SHP77 (cell line): Measurements from ENCODE around the gene CFAP99.
"Not testable (repeated sequence)": the region's sequence is repeated elsewhere in the genome, so short reads cannot be mapped to it uniquely, and the experiment has no call there.

ENCODE experiments used
- DNase-seq, 2 experiments: peaks; one replicate each; lab custom pipeline; 2025; lab: John Stamatoyannopoulos, UW

The CFAP99 gene

DNA sequence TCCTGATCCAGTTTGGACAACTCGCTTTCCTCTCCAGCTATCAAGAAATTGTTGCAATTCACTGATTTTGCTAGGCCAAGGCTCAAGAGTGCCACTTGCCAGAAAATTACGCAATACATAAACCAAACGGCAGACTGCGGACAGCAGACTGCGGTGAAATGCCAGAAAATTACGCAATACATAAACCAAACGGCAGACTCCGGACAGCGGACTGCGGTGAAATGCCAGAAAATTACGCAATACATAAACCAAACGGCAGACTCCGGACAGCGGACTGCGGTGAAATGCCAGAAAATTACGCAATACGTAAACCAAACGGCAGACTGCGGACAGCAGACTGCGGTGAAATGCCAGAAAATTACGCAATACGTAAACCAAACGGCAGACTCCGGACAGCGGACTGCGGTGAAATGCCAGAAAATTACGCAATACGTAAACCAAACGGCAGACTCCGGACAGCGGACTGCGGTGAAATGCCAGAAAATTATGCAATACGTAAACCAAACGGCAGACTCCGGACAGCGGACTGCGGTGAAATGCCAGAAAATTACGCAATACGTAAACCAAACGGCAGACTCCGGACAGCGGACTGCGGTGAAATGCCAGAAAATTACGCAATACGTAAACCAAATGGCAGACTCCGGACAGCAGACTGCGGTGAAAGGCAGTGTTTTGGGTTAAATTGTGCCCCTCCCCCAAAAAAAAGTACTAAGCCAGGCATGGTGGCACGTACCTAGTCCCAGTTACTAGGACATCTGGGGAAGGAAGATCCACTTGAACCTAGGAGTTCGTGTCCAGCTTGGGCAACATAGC lies 11.4 kb downstream of the CFAP99 start:
- not testable (repeated sequence) for DNase-seq

DNA sequence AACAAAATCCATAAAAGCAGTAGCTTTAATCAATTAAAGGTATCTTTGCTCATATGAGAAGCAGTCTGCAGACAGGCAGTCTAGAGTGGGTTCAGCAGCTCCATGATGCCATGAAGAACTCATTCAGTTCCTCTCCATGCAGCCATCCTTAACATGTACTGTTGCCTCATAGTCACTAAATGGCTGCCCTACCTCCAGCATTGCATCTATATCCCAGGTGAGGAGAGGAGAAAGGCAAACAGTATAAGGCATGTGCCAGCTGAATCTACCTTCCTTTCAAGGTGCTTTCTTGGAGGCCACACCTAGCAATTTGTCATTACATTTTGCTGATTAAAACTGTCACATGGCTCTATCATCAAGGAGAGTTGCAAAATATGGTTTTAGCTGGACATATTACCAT lies 13.2 kb downstream of the CFAP99 start:
- DNase-seq, result no peak

DNA sequence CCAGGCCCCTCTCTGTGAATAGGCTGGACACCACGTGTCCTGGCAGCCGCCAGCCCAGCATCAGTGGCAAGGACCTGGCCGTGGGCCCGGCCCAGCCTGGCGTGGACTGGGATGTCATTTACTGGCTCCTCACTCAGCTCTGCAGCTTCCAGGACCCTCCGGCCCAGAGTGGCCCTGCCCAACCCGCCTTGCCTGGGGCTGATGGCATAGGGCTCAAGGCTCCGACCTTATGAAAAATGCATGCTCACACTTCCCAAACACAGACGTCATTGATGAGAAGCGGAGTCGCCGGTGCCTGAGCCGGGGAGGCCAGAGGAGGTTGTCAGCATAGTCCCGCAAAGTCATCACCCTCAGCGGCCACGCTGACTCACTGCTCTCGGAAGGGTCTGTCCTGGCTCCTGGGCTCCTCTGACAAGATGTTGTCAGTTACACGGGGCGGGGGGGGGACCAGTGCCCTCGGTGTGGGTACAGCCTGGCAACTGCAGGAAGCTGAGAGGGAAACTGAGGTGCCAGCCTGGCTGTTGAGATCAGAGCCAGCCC lies 14.3 kb downstream of the CFAP99 start:
- peak in 1 of 2 experiments; percentile 4 for DNase-seq

DNA sequence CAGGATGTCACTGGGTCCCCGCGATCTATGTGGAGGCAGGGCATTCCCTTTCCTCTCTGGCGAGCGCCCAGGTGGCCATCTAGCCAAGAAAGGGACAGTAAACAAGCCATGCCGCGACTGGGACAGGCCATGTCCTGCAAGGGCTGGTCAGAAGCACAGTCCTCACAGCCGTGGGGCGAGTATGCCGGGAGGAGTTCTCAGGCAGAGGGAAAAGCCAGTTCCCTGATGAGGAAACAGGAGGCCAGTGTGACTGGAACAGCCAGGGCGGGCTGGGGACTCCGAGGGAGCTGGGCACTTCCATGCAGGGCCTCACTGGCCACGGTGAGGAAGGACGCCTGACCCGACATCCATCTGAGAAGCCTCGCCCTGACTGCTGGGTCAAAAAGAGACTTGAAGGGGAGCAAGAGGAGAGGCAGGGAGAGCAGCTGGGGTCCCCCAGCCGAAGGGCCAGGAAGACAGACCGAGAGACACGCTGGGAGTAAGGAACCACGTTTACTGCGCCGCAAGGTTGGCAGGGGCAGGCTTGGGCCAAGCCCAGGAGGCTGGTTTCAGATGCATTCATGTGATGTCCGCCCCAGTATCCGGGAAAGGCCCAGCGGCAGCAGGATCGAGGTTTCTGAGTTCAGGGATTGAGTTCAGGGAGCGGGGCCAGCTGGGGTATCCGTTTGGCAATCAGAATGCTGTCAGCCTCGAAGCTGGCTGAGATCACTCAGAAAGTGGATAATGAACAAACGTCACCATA lies 15.0 kb downstream of the CFAP99 start:
- no peak for DNase-seq

DNA sequence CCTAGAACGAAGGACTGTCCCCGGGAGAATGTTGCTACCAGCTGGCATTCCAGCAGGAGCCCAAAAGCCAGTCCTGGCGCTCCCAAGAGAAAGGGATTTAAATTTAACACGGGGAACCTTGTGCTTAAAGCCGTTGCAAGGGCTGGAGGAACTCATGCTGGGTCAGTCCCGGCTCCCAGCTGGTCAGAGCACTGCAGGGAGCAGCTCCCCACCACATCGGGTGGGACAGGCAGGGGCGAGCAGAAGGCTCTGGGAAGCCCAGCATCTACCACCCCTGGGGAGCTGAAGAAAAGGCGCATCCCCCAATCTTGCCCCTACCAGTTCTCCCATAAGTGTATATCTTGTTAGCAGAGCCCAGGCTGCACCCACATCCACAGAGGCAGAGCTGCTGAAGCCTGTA lies 15.7 kb downstream of the CFAP99 start:
- DNase-seq, result no peak

DNA sequence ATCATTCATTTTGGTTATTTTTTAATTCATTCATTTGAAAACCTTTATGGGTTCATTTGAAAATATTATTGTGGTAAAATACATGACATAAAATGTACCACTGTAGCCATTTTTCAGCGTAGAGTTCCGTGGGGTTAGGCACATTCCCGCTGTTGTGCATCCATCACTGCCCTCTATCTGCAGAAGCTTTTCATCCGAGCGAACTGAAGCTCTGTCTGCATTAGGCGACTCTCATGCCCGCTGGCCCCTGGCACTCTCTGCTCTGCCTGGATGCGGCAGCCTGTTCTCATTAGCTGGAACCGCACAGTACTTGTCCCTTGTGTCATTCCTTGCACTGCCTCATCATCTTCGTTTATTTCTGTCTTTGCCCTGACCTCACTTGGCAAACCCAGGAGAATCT lies 17.5 kb downstream of the CFAP99 start:
- DNase-seq, result peak in 1 of 2 experiments; percentile 1

DNA sequence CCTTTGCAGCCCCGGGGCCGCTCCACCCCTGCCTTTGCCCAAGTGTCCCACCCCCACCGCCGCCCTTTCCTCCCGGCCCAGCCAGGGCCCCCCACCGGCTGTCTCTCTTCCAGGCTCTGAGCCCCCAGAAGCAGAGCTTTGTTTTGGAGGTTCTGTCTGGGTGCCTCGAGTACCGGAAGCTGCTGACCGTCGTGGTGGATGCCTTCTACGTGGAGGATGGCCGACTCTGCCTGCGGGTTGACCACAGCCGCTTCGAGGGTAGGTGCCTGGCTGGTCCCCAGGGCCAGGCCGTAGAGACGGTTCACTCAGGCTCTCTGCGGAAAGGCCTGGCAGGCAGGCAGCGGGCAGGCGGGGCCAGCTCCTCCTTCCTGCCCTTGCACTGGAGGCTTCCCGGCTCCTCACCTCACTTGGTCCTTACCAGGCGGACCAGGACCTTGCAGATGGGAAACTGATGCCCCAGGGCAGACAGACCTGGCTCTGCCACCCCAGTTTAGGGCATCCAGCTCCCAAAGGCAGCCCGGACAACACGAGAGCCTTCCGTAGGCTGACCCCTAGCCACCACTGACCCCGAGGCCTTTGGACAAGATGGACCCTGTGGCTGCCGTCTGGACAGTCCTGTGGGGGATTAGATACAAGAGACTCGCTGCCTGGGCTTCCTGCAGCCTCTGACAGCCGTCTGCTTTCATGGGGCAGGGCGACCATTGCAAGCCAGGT lies 18.2 kb downstream of the CFAP99 start:
- no peak for DNase-seq

DNA sequence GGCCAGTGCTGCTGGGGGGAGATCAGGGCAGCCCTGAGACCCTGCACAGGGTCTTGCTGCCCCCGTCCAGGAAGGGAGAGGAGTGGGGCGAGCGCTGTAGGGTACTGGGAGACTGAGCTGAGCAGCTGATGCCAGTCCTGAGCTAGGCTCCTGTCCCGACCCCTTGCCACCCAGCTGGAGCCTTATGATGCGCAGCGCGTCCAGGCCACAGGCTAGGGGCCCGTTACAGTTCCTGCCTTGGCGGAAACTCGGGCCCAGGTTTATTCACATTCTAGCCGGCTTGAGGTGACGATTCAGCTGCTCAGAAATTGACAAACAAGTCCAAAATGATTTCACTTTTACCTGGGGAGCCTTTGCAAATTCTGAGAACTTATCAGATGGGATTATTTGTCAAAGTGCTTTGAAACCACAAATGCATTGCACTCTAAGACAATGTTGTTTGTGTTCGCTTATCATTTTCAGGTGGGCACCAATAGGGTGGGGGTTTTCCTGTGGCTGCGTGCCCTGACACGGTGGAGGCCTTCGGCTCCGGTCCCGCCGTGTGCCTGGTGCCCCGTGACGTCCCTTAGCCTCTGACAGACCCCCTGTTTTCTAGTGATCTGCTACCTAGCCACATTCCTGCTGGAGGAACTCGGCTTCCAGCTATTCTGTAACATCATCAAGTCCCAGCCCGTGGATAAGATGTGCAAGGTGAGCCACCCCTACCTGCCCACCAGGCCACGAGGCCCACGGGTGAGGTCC lies 18.9 kb downstream of the CFAP99 start:
- no peak for DNase-seq

DNA sequence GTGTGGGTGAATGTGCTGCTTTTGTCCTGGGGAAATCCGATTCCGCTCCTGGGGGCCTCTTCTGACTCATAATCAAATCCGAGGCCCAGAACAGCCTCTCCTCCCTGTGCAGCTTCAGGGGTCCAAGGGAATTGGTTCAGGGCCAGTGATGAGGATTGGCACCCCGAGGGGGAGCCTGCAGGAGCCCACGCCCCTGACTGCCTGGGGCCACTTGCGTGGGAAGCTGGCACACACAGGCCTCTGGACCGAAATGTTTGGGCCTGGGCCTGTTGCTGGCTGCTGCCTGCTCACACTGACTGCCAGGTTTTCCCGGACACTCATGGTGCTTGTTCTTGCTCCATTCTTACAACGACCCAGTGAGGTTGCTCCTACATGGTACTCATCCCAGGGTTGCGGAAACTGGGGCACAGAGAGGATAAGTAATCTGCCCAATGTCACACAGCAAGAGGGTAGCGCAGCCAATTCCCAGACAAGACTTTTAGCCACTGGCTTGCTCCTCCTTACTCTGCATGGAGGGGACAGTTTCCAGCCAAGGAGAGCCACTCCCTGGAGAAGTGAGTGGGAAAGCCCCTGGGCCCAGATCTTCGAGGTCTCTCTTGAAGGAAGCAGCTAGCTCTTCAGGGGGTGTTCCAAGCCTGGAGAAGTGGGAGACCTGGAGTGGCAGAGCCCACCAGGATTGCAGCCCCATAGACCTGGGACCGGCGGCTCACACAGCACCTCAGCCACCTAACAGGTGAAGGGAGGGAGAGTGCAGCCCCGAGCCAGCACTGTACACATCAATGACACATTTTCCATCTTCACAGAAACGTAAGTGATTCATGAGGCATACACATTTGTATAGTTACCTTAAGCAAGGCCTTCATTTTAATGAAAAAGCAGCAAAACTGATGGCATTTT lies 20.3 kb downstream of the CFAP99 start:
- DNase-seq, result no peak

DNA sequence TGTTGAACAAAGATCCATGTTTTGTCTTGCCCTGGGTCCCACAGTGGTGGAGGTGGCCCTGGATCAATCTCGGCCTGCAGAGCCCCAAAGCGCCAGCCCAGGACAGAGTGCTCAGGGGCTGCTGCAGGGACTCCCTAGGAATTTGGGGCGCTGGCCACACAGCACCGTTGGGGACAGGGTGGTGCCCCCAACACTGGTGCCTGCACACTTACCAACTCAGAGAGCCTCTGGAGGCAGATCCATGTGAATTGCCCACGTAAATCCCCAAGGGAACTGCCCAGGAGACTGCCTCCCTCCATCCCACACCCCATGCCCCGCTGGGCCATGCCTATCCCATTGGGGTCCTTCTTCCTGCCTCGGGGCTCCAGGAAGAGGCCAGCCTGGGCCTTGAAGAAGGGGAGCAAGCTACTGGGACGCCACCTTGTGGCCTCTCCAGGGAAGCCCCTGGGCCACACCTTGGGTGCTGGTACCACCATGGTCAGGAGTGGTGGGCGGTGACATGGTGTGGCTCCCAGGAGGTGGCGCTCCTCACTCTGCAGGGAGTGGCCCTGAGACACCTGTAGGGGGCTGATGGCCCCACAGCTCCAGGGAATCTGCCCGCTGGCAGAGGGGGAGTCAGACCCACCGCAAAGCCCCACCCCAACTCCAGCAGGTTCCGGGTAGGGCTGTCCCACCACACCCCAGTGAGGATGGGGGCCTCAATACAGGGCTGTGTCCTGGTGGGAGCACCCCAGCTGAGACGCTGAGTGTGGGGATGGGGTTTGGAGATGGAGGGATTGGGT lies 22.8 kb downstream of the CFAP99 start:
- DNase-seq, result peak; percentile 32 to 50

DNA sequence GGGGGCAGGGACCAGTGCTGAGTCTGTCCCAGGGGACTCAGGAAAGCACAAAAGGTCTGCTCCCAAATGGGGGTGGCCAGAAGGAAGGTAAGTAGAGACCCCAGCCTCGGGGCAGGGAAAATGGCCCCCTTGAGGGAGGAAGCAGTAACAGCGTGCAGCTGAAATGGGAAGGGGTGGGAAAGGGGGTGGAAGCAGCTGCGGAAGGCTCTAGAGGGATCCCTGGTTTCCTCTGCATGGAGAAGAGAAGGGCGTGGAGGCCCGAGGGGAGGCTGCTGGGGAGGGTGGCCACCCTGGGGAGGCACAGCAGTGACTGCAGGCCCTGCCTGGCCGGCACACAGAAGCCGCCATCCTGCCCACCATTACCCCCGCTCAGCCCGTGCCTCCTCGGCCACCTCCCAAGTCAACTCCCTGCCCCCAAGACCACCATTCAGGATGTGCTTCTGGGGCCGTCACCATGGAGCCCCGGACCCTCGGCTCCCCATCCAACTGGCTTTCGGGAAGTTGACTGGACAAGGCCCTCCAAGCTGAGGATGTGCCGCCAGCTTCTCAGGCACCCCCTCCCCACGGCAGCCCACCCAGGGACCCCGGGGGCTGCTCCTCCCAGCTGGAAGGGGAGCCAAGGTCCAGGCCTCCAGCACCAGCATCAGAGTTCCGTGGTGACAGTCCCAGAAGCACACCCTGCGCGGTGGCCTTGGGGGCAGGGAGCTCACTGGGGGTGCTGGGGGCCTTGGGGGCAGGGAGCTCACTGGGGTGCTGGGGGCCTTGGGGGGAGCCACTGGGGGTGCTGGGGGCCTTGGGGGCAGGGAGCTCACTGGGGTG lies 23.6 kb downstream of the CFAP99 start:
- DNase-seq, result no peak

DNA sequence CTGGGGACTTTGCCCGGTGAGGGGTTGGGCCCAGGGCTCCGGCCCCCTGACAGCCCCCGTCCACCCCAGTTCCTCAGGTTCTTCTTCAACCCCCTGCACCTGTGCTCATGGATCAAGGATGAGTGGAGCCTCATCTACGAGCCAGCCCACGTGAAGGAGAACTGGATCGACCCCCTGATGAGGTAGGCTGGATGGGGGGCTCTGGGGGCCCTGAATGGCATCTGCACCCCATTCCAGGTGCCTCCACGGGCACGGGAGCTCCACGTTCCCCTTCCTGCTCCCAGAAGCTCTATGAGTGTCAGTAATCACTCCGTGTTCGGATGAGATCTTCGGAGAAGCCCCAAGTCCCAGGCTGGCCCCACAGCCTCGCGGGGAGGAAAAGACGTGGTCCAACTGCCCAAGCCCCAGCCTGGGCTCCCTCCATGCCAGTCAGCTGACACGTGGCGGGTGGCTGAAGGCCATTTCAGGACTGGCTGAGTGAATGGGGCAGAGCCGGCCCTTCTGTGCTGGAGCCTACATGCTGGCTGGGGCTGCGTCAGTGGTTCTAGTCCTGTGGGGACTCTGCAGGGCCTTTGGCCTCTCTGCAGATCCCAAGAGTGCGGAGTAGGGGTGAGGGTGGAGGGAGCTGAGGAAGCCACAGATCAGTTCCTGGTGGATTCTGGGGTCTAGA lies 24.4 kb downstream of the CFAP99 start:
- no peak for DNase-seq

DNA sequence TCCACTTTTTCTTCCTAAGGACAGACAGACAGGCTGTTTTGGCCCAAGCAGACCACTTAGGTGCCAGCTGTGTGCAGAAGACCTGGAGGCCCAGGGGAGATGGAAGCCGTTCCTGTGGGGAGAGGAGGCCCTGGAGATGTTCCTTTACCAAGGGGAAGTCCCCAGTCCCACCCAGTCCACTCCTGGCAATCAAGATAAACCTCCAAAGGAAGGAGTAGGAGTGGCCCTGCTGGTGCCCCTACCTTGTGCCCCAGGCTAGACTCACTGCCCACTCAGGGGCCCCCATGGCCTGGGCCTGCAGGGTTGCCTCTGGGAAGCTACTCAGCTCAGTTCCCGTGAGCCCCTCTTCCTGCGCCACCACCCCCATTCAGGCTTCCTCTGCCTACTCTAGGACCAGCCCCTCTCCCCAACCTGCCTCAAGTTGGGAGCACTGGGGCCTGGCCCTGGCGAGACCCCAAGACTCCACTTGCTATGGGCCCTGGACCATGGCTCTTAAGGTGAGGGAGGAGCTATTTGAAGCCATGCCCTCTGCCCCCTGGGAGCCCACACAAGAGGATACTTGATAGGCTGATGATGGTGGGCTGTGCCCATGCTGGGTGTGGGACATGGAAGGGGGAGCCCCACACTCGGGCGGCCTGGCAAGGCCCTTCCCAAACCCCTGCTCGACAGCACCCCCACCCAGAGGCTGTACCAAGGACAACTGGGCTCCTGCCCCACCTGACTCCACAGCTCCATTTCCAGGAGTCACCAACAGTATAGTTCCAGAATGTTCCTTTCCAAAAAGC lies 25.4 kb downstream of the CFAP99 start:
- no peak for DNase-seq

DNA sequence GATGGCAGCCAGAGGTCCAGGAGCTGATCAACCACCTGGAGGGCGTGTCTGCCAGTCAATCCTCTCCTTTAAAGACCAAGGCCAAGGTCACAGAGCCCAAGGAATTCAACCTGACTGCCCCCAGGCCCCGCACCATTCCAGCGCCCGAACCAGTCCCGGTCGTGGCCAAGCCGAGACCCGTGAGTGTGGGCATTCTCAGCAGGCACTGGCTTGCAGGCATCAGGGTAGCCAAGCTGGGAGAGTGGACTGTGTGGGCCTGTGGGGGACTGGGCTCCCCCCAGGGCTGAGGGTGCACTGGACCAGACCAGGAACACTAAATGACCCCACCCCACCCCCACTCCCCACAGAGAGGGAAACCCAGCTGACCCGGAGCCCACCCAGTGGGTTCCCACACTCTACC lies 26.4 kb downstream of the CFAP99 start:
- no peak for DNase-seq

DNA sequence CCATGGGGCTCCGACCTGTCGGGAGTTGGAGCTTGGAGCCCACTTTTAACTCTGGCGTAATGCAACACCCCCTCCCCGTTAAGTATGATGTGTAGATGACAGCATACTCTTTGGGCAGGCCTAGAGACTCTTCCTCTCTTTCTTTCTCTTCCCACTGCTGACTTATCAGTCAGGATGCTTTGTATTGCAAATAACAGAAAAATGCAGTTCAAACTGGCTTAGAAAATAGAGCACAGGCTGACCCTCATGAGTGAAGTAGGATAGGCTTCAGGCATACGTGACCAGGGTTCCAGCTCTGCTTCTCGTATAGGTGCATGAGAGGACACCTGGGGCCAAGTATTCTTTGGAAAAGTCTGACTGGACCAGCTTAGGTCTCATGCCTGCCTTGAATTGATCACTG lies 26.8 kb downstream of the CFAP99 start:
- DNase-seq, result no peak

DNA sequence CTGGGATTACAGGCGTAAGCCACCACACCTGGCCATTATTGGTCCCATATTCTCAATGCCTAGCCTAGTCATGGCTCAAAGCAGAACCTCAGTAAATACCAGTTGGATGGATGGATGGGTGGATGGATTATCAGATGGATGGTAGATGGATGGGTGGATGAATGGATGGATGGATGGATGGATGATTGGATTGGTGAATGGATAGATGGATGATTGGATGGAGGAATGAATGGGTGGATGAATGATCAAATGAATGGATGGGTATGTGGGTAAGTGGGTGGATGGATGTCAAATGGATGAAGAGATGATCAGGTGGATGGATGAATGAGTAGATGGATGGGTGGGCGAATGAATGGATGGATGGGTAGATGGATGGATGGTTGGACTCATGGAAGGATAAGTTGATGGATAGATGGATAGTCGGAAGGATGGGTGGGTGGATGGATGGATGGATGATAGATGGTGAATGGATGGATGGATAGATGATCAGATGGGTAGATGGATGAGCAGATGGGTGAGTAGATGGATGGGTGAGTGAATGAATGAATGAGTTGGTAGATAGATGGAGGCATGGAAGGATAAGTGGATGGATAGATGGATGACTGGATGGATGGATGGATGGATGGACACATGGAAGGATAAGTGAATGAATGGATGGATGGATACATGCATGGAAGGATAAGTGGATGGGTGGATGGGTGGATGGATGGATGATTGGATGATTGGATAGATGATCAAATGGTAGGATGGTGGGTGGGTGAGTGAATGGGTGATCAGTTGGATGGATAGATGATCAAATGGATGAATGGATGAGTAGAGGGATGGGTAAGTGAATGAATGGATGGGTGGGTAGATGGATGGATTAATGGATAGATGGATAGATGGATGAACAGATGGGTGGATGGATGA lies 28.2 kb downstream of the CFAP99 start:
- DNase-seq, result no peak

DNA sequence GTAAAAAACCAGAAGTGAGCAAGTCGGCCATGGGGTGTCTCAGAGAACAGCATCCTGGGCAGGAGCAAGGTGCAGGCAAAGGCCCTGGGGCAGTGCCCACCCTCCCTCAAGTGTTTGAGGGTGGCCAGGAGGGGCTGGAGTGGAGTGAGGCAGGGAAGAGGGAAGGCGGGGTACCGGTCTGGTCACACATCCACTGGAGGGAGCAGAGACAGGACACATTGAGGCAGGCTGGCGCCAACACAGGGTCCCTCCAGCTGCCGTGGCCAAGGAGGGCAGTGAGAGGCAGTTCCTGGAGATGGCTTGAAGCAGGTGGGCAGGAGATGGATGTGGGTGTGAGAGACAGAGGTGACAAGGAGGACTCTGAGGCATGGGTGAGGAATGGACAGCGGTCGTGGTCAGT lies 29.8 kb downstream of the CFAP99 start:
- no peak for DNase-seq
